ENCODE measurements around the gene EDIL3. TPM values are rescaled to one million over a fixed set of nuclear protein-coding genes. Genes with fewer than 3 reads are reported as not detected.

EDIL3 gene
- total RNA-seq, 1 experiment from 2014 or later = 0.07 TPM

DNA sequence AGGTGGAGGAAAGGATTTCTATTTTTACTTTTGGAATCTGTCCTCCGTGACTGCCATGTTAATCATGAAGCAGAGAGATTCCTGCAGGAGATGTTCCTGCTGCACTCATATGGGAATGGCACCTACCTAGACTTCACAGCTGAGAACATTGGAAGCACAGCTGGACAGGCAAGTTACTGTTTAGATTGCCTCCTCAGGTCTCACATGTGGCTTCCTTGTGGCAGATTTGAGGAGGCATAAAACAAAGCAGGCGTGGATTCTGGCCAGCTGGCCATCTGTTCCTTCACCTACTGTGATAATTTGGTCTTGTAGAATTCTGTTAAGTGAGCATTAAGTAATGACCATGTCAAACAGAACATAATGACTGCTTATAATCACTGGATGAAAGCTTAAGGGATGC, 193.4 kb downstream of the EDIL3 start:
- BruUV-seq (replicated peaks) = no TSS peak
- H3K9me3 Mint-ChIP-seq (ENCODE audit: low read depth, unreplicated experiment) = no peaks in the 10 kb centered on the region
- no peak overlapping the region for H3K27ac Mint-ChIP-seq (ENCODE audit: unreplicated experiment)
- no peak for DNase-seq
- no peak for TF ChIP-seq CTCF (IDR thresholded peaks at IDR 0.05; ENCODE audit: unreplicated experiment)
- intact Hi-C loops (cut with micrococcal nuclease; ENCODE audit: unreplicated experiment) = no loop called here
- H3K36me3 Mint-ChIP-seq (ENCODE audit: insufficient read depth, unreplicated experiment) = no peaks in the 10 kb centered on the region
- CTCF ChIA-PET = interaction anchor here (0.6 to 0.9 kb wide), 2 partner anchors 260 to 470 kb away, joined by 3 to 10 read pairs; no protein-coding TSS in a partner anchor
- no peaks in the 10 kb centered on the region for H3K4me1 Mint-ChIP-seq (ENCODE audit: low read depth, unreplicated experiment)
- H3K27me3 Mint-ChIP-seq (ENCODE audit: unreplicated experiment) = no peaks in the 10 kb centered on the region
- no peak overlapping the region for H3K4me3 Mint-ChIP-seq (ENCODE audit: low read depth, unreplicated experiment)

GRCh38 chr5:84184857-84185256, 199.8 kb downstream of the EDIL3 start:
- CTCF ChIA-PET = no interaction called here
- Mint-ChIP-seq H3K27ac (ENCODE audit: unreplicated experiment) (no peak overlapping the region), H3K4me3 (ENCODE audit: low read depth, unreplicated experiment) (no peak overlapping the region), H3K27me3 (ENCODE audit: unreplicated experiment) (no peaks in the 10 kb centered on the region), H3K9me3 (ENCODE audit: low read depth, unreplicated experiment) (no peaks in the 10 kb centered on the region), H3K36me3 (ENCODE audit: insufficient read depth, unreplicated experiment) (no peaks in the 10 kb centered on the region), H3K4me1 (ENCODE audit: low read depth, unreplicated experiment) (no peaks in the 10 kb centered on the region)
- intact Hi-C loops (cut with micrococcal nuclease; ENCODE audit: unreplicated experiment) = no loop called here
- no peak for DNase-seq
- no peak for TF ChIP-seq CTCF (IDR thresholded peaks at IDR 0.05; ENCODE audit: unreplicated experiment)
- no TSS peak for BruUV-seq (replicated peaks)

DNA sequence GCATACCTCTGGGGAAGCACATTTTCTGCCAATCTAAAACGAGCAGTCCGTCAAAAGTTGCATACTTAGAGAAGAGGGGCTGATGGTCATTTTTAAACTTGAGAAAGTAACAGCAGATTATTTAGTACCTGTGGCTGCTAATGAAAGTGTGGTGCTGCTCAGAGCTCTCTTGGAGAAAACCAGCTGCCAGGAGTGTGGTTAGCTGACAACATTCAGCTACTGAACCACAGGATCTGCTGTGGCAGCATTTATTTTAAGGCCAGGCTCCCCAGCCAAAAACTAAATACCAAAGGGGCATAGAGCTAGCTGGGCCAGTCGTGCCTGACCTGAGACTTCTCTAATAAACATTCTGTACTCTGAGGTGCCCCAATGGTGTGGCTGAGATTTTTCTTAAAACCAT, 203.6 kb downstream of the EDIL3 start:
- CTCF ChIA-PET = no interaction called here
- no TSS peak for BruUV-seq (replicated peaks)

GRCh38 chr5:84168841-84169240, 215.8 kb downstream of the EDIL3 start:
- H3K27me3 Mint-ChIP-seq (ENCODE audit: unreplicated experiment) = no peaks in the 10 kb centered on the region
- no peak for DNase-seq
- no peaks in the 10 kb centered on the region for H3K9me3 Mint-ChIP-seq (ENCODE audit: low read depth, unreplicated experiment)
- CTCF ChIA-PET = no interaction called here
- TF ChIP-seq CTCF (IDR thresholded peaks at IDR 0.05; ENCODE audit: unreplicated experiment) = no peak
- no peak overlapping the region for H3K4me3 Mint-ChIP-seq (ENCODE audit: low read depth, unreplicated experiment)
- intact Hi-C loops (cut with micrococcal nuclease; ENCODE audit: unreplicated experiment) = no loop called here
- no peaks in the 10 kb centered on the region for H3K4me1 Mint-ChIP-seq (ENCODE audit: low read depth, unreplicated experiment)
- BruUV-seq (replicated peaks) = no TSS peak
- no peaks in the 10 kb centered on the region for H3K36me3 Mint-ChIP-seq (ENCODE audit: insufficient read depth, unreplicated experiment)
- no peak overlapping the region for H3K27ac Mint-ChIP-seq (ENCODE audit: unreplicated experiment)

More for the DNA sequence above, 203.6 kb downstream of the EDIL3 start:
- Mint-ChIP-seq H3K36me3 (ENCODE audit: insufficient read depth, unreplicated experiment) (no peaks in the 10 kb centered on the region), H3K27me3 (ENCODE audit: unreplicated experiment) (no peaks in the 10 kb centered on the region), H3K4me1 (ENCODE audit: low read depth, unreplicated experiment) (no peaks in the 10 kb centered on the region), H3K4me3 (ENCODE audit: low read depth, unreplicated experiment) (no peak overlapping the region), H3K27ac (ENCODE audit: unreplicated experiment) (no peak overlapping the region), H3K9me3 (ENCODE audit: low read depth, unreplicated experiment) (no peaks in the 10 kb centered on the region)
- DNase-seq = no peak
- TF ChIP-seq CTCF (IDR thresholded peaks at IDR 0.05; ENCODE audit: unreplicated experiment) = no peak
- intact Hi-C loops (cut with micrococcal nuclease; ENCODE audit: unreplicated experiment) = no loop called here

Data from Calu3 (cell line).